ENCODE results near the gene SAMD8.
"Not testable (repeated sequence)": the region's sequence is repeated elsewhere in the genome, so short reads cannot be mapped to it uniquely, and the experiment has no call there.

Gene SAMD8

GRCh38 chr10:75086278-75086934 lies 25.1 kb upstream of the SAMD8 start:
- DNase-seq = no peak

DNA sequence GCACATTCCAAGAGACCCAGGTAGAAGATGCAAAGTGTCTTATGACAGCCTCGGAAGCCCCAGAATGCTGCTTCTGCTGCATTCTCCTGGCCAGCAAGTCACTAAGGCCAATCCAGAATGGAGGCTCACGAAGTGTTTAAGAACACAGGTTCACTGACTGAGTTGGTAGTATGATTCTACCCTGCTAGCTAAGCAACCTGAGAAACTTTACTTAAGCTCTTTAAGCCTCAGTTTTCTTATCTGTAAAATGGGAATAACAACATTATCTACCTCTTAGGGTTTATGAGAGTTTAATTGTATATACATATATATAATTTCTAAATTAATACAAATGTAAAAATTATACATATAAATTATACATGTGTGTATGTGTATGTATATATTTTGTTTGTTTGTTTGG lies 22.8 kb upstream of the SAMD8 start:
- DNase-seq = no peak

- no peak for DNase-seq
These were observed 21.8 kb upstream of the SAMD8 start for GRCh38 chr10:75089634-75090033.

- no peak for DNase-seq
These were observed 20.3 kb upstream of the SAMD8 start for GRCh38 chr10:75091146-75091545.

DNA sequence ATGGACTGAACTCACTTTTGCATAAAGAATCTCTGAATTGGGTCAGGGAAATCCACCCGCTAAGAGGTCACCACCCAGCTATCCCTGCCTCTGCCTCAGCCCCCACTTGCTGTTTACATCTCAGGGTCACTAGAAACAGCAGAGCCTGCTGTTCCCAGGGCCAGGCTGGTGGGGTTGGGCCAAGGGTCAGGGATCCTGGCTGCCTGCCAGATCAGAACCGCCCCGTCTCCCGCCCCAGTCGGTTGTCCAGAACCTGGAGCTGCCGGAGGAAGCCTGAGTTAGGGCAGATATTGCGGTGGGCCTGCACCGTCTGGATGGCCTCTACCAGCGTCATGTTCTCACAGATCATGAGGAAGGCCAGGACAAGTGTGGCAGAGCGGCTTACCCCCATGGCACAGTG lies 17.0 kb upstream of the SAMD8 start:
- DNase-seq = no peak

DNA sequence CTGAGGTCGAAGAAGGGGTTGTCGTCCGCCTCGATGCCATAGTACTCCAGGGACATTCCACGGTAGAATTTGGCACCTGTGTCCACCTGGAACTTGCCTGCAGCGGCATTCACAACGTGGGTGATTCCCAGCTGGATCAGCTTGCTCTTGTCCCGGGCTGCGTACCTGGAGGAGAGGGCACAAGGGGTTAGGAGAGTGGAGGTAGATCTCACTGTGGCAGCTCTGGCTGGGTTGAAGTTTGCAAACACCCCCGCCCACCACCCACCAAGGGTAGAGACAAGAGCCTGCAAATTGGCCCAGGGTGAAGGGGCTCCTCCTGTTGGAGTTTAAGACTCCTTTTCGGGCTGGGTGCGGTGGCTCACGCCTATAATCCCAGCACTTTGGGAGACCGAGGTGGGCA lies 15.8 kb upstream of the SAMD8 start:
- no peak for DNase-seq

DNA sequence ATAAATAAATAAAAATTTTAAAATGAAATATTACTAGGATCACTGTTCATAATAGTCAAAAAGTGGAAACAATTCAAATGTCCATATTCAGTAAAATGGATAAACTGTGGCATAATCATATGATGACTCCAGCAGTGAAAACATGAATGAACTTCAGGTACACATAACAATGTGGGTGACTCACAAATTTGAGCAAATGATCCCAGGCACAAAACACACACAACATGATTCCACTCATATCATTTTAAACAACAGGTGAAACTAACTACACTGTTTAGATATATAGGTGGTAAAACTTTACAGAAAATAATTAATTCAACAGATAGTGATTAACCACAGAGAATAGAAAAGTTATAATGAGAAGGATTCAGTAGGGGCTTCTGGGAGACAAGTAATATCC lies 14.7 kb upstream of the SAMD8 start:
- DNase-seq = no peak

DNA sequence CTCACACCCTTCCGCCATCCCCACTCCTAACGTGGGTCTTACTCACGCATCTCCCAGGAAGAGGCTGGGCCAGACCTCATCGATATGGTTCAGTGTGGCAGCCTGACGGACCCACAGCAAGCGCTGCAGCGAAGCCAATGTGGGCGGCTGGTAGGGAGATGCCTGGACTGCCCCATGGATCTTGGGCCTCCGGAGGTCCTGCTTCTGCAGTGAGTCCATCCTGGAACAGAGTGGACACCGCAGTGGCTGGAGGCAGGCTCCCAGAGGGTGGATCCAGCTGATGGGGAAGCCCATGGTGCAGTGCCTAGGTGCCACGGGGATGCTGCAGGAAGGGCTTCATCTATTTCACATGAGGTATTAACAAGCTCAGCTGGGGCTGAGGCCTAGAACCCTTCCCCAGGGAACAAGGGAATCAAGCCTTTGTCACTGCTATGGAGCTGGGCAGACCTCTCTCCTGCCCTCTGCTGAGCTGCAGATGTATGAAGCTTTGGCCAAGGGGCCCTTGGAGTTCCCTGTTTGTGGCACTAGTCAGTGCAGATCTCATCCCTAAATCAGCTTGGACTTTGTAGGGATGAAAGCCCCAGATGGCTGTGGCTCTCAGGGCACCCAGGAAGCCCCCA lies 13.7 kb upstream of the SAMD8 start:
- no peak for DNase-seq

DNA sequence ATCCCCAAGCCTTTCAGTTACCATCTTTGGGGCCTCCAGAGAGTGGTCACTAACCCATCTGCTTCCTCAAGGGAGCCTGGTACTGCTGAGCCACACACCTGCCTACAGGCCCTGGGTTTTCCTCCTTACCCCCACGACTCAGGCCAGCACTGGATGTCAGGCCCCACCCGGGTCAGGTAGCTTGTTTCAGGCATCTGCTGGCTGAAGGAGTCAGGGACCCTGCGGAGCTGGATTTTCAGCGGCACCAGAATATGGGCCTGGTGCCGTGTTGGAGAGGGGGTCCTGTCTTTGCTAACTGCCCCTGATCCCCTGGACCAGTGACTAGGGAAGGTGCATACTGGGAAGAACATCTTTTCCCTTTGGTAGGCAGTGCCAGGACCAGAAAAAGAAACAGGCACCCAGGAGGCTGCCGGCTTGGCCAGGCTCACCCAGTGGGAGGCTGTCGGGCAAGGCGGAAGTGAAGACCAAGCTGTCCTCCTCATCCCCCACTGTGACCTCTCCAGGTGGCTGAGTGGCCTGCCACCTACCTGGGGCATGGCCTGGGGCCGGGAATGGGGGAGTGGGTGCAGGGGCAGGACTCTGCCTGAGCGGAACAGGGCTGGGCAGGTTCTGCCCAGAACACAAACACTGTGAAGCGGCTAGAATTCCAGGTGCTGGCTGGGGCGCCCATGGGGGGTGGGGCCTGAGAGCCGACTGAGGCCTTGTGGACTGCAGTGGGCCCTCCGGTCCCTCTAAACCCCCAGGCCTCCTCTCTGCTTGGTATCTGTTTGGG lies 12.4 kb upstream of the SAMD8 start:
- DNase-seq = no peak

- DNase-seq = no peak
These were observed 11.3 kb upstream of the SAMD8 start for GRCh38 chr10:75099952-75100763.

GRCh38 chr10:75100764-75101291 lies 10.6 kb upstream of the SAMD8 start:
- no peak for DNase-seq

DNA sequence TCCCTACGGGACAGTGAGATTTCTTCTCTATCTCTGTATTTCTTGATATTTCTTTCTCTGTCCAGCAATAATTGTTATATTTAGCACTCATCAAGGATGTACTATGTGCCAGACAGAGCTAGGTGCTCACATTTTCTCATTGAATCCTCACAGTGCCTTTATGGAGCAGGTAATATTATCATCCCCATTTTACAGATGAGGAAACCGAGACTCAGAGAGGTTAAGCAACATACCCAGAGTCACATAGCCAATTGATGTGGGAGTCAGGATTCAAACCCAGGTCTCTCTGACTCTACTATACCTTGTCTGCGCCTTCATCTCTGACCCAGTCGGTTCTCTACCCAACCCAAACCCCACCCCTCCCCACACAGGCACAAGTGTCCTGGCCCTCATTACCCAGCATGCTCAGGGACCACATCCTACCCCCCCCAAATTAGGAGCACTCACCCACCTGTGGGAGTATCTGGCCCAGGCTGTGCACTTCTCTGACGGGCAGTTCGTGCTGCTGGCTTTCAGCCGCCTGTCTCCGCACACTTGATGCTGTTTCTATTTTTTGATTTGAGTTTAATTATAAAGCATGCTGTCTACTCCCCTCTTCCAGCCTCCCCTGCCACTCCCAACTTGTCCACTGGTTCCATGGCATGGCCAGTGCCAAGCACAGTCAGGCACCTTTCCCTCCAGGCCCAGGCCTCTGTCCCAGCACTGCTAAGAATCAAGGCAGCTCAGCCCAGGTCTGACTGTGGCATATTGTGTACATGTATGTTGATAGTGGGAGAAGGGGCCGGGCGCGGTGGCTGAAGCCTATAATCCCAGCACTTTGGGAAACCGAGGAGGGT lies 9.8 kb upstream of the SAMD8 start:
- no peak for DNase-seq

GRCh38 chr10:75102830-75103673 lies 8.4 kb upstream of the SAMD8 start:
- no peak for DNase-seq

DNA sequence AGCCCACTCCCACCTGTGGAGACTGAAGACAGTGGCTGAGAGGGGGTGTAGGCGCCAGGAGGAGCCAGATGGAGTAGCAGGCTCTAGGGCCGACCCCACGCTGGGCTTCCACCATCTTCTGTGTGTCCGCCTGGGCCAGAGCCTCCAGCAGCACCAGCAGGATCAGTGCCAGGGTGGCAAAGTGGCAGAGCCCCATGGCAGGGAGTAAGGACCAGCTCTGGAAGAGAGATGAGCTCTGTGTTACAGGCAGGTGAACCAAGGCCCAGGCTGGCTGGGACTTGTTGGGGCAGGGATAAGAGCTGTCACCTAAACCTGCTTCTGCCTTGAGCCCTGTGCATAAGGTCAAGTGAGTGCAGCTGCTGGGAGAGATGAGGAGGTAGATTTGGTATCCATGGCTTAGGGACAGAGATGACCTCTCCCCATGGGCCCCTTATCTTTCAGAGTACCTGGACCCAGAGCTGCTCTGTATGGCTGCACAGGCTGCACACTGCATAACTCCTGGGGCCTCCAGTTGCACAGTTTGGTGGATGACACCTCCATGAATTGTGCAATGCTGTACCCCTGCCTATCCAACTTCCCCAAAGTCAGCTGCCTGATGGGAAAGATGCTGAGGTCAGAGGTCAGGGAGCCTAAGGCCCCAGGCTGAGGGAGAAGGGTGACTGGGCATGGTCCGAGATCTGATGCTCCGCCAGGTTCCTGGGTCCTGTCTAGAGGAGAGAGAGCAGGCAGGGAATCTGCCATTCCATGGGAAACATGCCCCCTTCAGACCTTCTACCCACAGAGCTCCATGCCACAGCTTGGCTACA lies 7.4 kb upstream of the SAMD8 start:
- no peak for DNase-seq

- DNase-seq = no peak
These were observed 6.6 kb upstream of the SAMD8 start for GRCh38 chr10:75104842-75105241.

- no peak for DNase-seq
These were observed 5.8 kb upstream of the SAMD8 start for GRCh38 chr10:75105576-75106197.

DNA sequence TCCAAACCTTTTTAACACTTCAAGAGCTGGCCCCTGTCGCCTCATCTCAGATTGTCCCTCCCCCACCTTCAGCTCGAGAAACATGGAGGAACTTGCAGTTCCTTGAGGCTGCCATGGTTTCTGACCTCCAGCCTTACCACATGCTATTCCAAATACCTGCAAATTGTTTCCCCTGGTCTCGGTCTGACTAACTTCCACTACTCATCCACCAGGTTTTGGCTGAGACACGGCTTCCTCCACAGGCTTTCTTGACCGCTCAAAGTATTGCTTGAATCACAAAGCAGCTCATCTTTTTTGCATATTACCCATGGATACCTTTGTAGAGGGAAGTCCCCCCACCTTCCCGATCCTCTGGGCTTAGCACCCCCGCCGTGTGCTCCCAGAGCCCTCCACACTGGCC lies 5.2 kb upstream of the SAMD8 start:
- no peak for DNase-seq

- not testable (repeated sequence) for DNase-seq
These were observed 4.6 kb upstream of the SAMD8 start for GRCh38 chr10:75106891-75107290.

GRCh38 chr10:75107756-75108683 lies 3.4 kb upstream of the SAMD8 start:
- DNase-seq = no peak
